Measurements from ENCODE around the gene RDH16. TPM values are rescaled to one million over a fixed set of nuclear protein-coding genes. Genes with fewer than 3 reads are reported as not detected.

RDH16 gene
- total RNA-seq, 1 donor from 2014 or later, result 1.2 TPM

DNA sequence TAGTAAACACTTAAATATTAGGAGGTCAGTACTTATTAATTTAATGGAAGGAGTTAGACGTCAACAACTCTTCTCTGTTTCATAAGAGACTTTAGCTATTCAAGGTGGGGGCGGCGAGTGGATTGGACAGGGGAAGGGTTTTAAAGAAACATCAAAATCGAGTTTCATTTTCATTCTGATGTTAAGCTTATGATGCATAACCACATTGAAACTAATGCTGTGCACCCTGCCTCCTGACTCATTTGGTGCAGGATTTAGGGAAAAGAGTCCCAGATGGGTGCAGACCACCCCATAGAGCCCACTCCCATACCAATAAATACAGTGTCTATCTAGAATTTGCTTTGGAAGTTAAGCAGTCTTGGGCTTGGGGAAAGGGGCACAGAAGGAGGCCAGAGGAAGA lies 41.6 kb upstream of the RDH16 start:
- H3K4me3 Mint-ChIP-seq, result no peak overlapping the region
- no peaks in the 10 kb centered on the region for H3K9me3 Mint-ChIP-seq
- H3K4me1 Mint-ChIP-seq, result peaks cover 7% of the 10 kb centered on the region
- H3K4me1 ChIP-seq, result no peaks in the 10 kb centered on the region
- H3K9me3 ChIP-seq (ENCODE audit: low read depth), result no peaks in the 10 kb centered on the region
- H3K27ac Mint-ChIP-seq, result no peak overlapping the region
- no peak for DNase-seq (ENCODE audit: low spot score)
- peaks cover 9% of the 10 kb centered on the region for H3K36me3 ChIP-seq
- no peak overlapping the region for H3K27ac ChIP-seq
- TF ChIP-seq EZH2phosphoT487 (IDR thresholded peaks at IDR 0.05) (no peak), EZH2 (IDR thresholded peaks at IDR 0.05) (no peak)
- TF ChIP-seq, protein P1, sequence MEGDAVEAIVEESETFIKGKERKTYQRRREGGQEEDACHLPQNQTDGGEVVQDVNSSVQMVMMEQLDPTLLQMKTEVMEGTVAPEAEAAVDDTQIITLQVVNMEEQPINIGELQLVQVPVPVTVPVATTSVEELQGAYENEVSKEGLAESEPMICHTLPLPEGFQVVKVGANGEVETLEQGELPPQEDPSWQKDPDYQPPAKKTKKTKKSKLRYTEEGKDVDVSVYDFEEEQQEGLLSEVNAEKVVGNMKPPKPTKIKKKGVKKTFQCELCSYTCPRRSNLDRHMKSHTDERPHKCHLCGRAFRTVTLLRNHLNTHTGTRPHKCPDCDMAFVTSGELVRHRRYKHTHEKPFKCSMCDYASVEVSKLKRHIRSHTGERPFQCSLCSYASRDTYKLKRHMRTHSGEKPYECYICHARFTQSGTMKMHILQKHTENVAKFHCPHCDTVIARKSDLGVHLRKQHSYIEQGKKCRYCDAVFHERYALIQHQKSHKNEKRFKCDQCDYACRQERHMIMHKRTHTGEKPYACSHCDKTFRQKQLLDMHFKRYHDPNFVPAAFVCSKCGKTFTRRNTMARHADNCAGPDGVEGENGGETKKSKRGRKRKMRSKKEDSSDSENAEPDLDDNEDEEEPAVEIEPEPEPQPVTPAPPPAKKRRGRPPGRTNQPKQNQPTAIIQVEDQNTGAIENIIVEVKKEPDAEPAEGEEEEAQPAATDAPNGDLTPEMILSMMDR (IDR thresholded peaks at IDR 0.05), result no peak
- no peak overlapping the region for H3K4me3 ChIP-seq
- H3K27me3 Mint-ChIP-seq (ENCODE audit: insufficient read depth, low read depth), result no peaks in the 10 kb centered on the region
- no peaks in the 10 kb centered on the region for H3F3A ChIP-seq (ENCODE audit: low read depth)
- peaks cover 57% of the 10 kb centered on the region for H3K79me2 ChIP-seq (ENCODE audit: low read depth)
- H3K4me2 ChIP-seq, result no peak overlapping the region
- peaks cover 37% of the 10 kb centered on the region for H3K36me3 Mint-ChIP-seq
- H3K27me3 ChIP-seq, result no peaks in the 10 kb centered on the region
- peaks cover 68% of the 10 kb centered on the region for H4K20me1 ChIP-seq (ENCODE audit: low read depth)
- no peak overlapping the region for H3K9ac ChIP-seq
- H2AFZ ChIP-seq (replicated peaks), result no peak overlapping the region

DNA sequence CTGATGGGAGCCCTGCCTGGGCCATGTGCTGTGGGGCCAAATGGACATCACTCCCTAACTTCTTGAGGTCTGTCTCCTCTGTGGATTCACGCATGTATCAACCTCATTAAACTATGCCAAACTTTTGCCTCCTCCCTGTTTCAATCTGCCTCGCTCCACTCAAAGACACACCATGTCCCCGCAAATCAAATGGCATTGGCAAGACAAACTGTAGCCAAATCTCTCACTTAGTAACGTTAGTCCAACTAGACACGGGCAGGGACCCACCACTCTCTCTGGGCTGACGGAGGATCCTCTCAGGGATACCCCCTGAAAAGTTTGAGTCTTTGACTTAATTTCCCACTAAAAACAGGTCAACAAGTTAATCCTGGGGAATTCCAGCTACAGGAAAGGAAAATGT lies 40.9 kb upstream of the RDH16 start:
- Histone ChIP-seq H3K27ac (no peak overlapping the region), H3K27me3 (no peaks in the 10 kb centered on the region), H3K36me3 (peaks cover 9% of the 10 kb centered on the region), H3K4me3 (no peak overlapping the region), H3F3A (ENCODE audit: low read depth) (no peaks in the 10 kb centered on the region), H4K20me1 (ENCODE audit: low read depth) (peaks cover 61% of the 10 kb centered on the region), H2AFZ (replicated peaks) (no peak overlapping the region), H3K4me1 (no peaks in the 10 kb centered on the region), H3K4me2 (no peak overlapping the region), H3K9me3 (ENCODE audit: low read depth) (no peaks in the 10 kb centered on the region), H3K9ac (no peak overlapping the region), H3K79me2 (ENCODE audit: low read depth) (peaks cover 50% of the 10 kb centered on the region)
- peaks cover 7% of the 10 kb centered on the region for H3K4me1 Mint-ChIP-seq
- peaks cover 32% of the 10 kb centered on the region for H3K36me3 Mint-ChIP-seq
- no peak for DNase-seq (ENCODE audit: low spot score)
- TF ChIP-seq EZH2 (IDR thresholded peaks at IDR 0.05) (no peak), EZH2phosphoT487 (IDR thresholded peaks at IDR 0.05) (no peak)
- TF ChIP-seq, protein P1 (IDR thresholded peaks at IDR 0.05), result no peak
- H3K27me3 Mint-ChIP-seq (ENCODE audit: insufficient read depth, low read depth), result no peaks in the 10 kb centered on the region
- no peak overlapping the region for H3K27ac Mint-ChIP-seq
- no peaks in the 10 kb centered on the region for H3K9me3 Mint-ChIP-seq
- H3K4me3 Mint-ChIP-seq, result no peak overlapping the region

DNA sequence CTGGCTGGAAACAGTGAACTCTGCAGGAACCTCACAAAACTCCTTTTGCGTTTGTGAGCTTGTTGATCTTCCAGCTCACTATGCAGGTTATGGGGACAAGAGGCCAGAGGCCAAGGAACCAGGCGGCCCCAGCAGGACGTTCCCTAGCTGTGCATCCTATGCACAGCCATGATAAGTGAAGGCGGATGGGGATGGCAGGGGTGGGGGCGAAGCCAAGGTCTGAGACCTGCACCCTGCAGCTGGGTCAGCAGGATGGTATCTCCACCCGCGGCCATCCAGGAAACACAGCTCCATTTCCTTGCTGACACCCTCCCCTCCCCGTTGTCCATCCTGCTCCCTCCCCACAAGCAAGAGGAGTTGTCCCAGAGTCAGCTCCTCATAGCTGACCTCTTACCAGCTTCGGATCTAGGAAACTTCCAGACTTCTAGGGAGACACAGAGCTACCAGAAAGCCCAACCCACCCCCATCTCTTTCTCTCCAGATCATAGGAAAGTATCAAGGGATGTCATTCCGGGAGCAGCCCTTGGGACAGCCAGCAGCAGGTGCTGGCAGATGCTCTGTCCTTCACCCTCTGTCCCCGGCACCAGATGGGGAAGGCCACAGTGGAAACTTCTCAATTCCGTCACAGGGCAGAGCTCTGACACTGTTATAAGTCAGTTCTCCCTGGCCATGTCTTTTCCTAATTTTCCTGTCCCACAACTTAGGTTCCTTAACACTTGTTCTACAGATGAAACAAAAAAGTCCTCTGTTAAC lies 39.6 kb upstream of the RDH16 start:
- H4K20me1 ChIP-seq (ENCODE audit: low read depth), result peaks cover 48% of the 10 kb centered on the region
- no peaks in the 10 kb centered on the region for H3F3A ChIP-seq (ENCODE audit: low read depth)
- H3K27ac Mint-ChIP-seq, result peak overlapping the region; percentile 57
- no peak for DNase-seq (ENCODE audit: low spot score)
- H3K4me3 Mint-ChIP-seq, result no peak overlapping the region
- no peak overlapping the region for H2AFZ ChIP-seq (replicated peaks)
- no peak overlapping the region for H3K4me2 ChIP-seq
- no peaks in the 10 kb centered on the region for H3K27me3 ChIP-seq
- no peaks in the 10 kb centered on the region for H3K9me3 ChIP-seq (ENCODE audit: low read depth)
- H3K9ac ChIP-seq, result no peak overlapping the region
- H3K4me1 ChIP-seq, result no peaks in the 10 kb centered on the region
- H3K4me3 ChIP-seq, result no peak overlapping the region
- H3K4me1 Mint-ChIP-seq, result peaks cover 5% of the 10 kb centered on the region
- no peak for TF ChIP-seq EZH2 (IDR thresholded peaks at IDR 0.05)
- TF ChIP-seq, protein P1 (IDR thresholded peaks at IDR 0.05), result no peak
- TF ChIP-seq EZH2phosphoT487 (IDR thresholded peaks at IDR 0.05), result no peak
- no peaks in the 10 kb centered on the region for H3K9me3 Mint-ChIP-seq
- no peaks in the 10 kb centered on the region for H3K27me3 Mint-ChIP-seq (ENCODE audit: insufficient read depth, low read depth)
- peaks cover 24% of the 10 kb centered on the region for H3K36me3 Mint-ChIP-seq
- H3K79me2 ChIP-seq (ENCODE audit: low read depth), result peaks cover 37% of the 10 kb centered on the region
- no peak overlapping the region for H3K27ac ChIP-seq
- H3K36me3 ChIP-seq, result peaks cover 9% of the 10 kb centered on the region
